ENCODE data around the gene RNF220. TPM values are rescaled to one million over a fixed set of nuclear protein-coding genes. Genes with fewer than 3 reads are reported as not detected.

The RNF220 gene
- total RNA-seq, 4 donors from 2014 or later: 45.8 to 169 (median 89.4) TPM

DNA sequence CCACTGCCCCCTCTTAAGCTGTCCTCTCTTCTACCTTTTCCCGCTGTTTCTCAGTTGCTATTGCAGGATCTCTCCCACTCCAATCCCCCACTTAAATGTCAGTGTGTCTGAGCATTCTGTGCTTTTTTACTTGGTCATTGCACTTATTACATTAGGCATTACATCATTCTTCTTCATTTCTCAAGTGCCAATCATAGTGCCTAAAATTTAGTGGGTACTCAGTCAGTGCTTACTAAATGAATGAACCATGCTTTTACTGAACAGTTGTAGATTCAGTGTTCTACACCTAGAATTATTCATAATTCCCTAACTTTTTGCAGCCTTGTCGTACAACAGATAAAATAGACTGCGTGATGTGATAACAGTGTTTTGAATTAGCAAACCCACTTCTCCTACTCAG is 288.8 kb downstream of the RNF220 start:
- H3K9me3 ChIP-seq: no peaks in the 10 kb centered on the region
- intact Hi-C loops (cut with DNase I; ENCODE audit: low total_unique reads): no loop called here
- H3K36me3 ChIP-seq: no peaks in the 10 kb centered on the region
- TF ChIP-seq EP300 (IDR thresholded peaks at IDR 0.05; ENCODE audit: low read depth) (no peak), POLR2A (IDR thresholded peaks at IDR 0.05) (no peak), POLR2AphosphoS5 (IDR thresholded peaks at IDR 0.05) (no peak), CTCF (IDR thresholded peaks at IDR 0.05) (no peak)
- 93 to 98% methylated on average over 3 of the region's 3 CpGs for WGBS, 2 donors (ENCODE audit: low coverage in 1 of 2)
- no peaks in the 10 kb centered on the region for H3K4me1 ChIP-seq
- no peak overlapping the region for H3K27ac ChIP-seq
- H3K27me3 ChIP-seq: no peaks in the 10 kb centered on the region
- no peak overlapping the region for H3K4me3 ChIP-seq
- DNase-seq: no peak
- in situ Hi-C loops (cut with MboI; ENCODE audit: low pct_ligation_motif_present in 1 of 4, low pct_unique_long_range_greater_than_20kb in 1 of 4, low sequenced_read_pairs in 3 of 4): no loop called here

GRCh38 chr1:44694863-44695478 is 289.9 kb downstream of the RNF220 start:
- in situ Hi-C loops (cut with MboI; ENCODE audit: low pct_ligation_motif_present in 1 of 4, low pct_unique_long_range_greater_than_20kb in 1 of 4, low sequenced_read_pairs in 3 of 4): no loop called here
- H3K36me3 ChIP-seq: no peaks in the 10 kb centered on the region
- no peak for DNase-seq
- no peak overlapping the region for H3K4me3 ChIP-seq
- 87 to 100% methylated on average over 3 to 7 of the region's 7 CpGs for WGBS, 2 donors (ENCODE audit: low coverage in 1 of 2)
- H3K27ac ChIP-seq: no peak overlapping the region
- TF ChIP-seq POLR2A (IDR thresholded peaks at IDR 0.05) (no peak), POLR2AphosphoS5 (IDR thresholded peaks at IDR 0.05) (no peak), EP300 (IDR thresholded peaks at IDR 0.05; ENCODE audit: low read depth) (no peak), CTCF (IDR thresholded peaks at IDR 0.05) (no peak)
- H3K27me3 ChIP-seq: no peaks in the 10 kb centered on the region
- H3K9me3 ChIP-seq: no peaks in the 10 kb centered on the region
- intact Hi-C loops (cut with DNase I; ENCODE audit: low total_unique reads): no loop called here
- H3K4me1 ChIP-seq: no peaks in the 10 kb centered on the region

DNA sequence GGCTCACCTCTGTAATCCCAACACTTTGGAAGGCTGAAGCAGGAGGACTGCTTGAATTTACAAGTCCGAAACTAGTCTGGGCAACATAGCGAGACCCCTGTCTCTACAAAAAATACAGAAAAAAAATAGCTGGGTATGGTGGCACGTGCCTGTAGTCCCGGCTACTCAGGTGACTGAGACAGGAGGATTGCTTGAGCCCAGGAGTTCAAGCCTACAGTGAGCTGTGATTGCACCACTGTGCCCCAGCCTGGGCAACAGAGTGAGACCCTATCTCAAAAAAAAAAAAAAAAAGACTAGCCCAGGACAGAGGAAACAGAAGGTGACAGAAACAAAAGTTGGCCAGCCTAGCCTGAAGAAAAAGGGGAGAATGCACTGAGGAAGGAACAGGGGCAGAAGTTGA is 290.6 kb downstream of the RNF220 start:
- intact Hi-C loops (cut with DNase I; ENCODE audit: low total_unique reads): no loop called here
- Histone ChIP-seq H3K4me1 (no peaks in the 10 kb centered on the region), H3K4me3 (no peak overlapping the region), H3K36me3 (no peaks in the 10 kb centered on the region), H3K27me3 (no peaks in the 10 kb centered on the region), H3K27ac (no peak overlapping the region), H3K9me3 (no peaks in the 10 kb centered on the region)
- in situ Hi-C loops (cut with MboI; ENCODE audit: low pct_ligation_motif_present in 1 of 4, low pct_unique_long_range_greater_than_20kb in 1 of 4, low sequenced_read_pairs in 3 of 4): no loop called here
- DNase-seq: no peak
- 83 to 90% methylated on average over 4 of the region's 4 CpGs for WGBS, 2 donors (ENCODE audit: low coverage in 1 of 2)
- no peak for TF ChIP-seq POLR2AphosphoS5 (IDR thresholded peaks at IDR 0.05)
- no peak for TF ChIP-seq POLR2A (IDR thresholded peaks at IDR 0.05)
- TF ChIP-seq CTCF (IDR thresholded peaks at IDR 0.05): no peak
- no peak for TF ChIP-seq EP300 (IDR thresholded peaks at IDR 0.05; ENCODE audit: low read depth)

- H3K4me1 ChIP-seq: no peaks in the 10 kb centered on the region
- no peak overlapping the region for H3K27ac ChIP-seq
- H3K4me3 ChIP-seq: no peak overlapping the region
- H3K27me3 ChIP-seq: no peaks in the 10 kb centered on the region
- no peaks in the 10 kb centered on the region for H3K36me3 ChIP-seq
- 81 to 90% methylated on average over 2 to 3 of the region's 3 CpGs for WGBS, 2 donors (ENCODE audit: low coverage in 1 of 2)
- TF ChIP-seq EP300 (IDR thresholded peaks at IDR 0.05; ENCODE audit: low read depth): no peak
- TF ChIP-seq CTCF (IDR thresholded peaks at IDR 0.05): no peak
- no peak for TF ChIP-seq POLR2A (IDR thresholded peaks at IDR 0.05)
- TF ChIP-seq POLR2AphosphoS5 (IDR thresholded peaks at IDR 0.05): no peak
- DNase-seq: no peak
- intact Hi-C loops (cut with DNase I; ENCODE audit: low total_unique reads) (no loop called here), in situ Hi-C loops (cut with MboI; ENCODE audit: low pct_ligation_motif_present in 1 of 4, low pct_unique_long_range_greater_than_20kb in 1 of 4, low sequenced_read_pairs in 3 of 4) (no loop called here)
- H3K9me3 ChIP-seq: no peaks in the 10 kb centered on the region
Observed at GRCh38 chr1:44696101-44696500, 291.0 kb downstream of the RNF220 start.
